Chondrocyte (in vitro differentiated cells): ENCODE results near the gene CCDC86. TPM values are rescaled to one million over a fixed set of nuclear protein-coding genes. Genes with fewer than 3 reads are reported as not detected.

Source experiments
- DNase-seq: peaks from one replicate; pipeline ENCODE4 v3.0.0; 2021; ENCODE audit warnings: mixed read lengths, low spot score
- H3K27ac Mint-ChIP-seq: one replicate; pipeline ENCODE4 v1.8.0; 2021; ENCODE audit warnings: mild to moderate bottlenecking, moderate library complexity, mixed read lengths; ENCODE audit not compliant: unreplicated experiment
- H3K27me3 Mint-ChIP-seq: 2 replicates; pipeline ENCODE4 v1.8.0; 2021; ENCODE audit warnings: low read depth, mixed read lengths
- H3K36me3 Mint-ChIP-seq: 2 replicates; pipeline ENCODE4 v1.8.0; 2021; ENCODE audit warnings: low read depth, mixed read lengths
- H3K4me1 Mint-ChIP-seq: 2 replicates; pipeline ENCODE4 v1.8.0; 2021; ENCODE audit warnings: low read depth, mild to moderate bottlenecking, mixed read lengths
- H3K4me3 Mint-ChIP-seq: one replicate; pipeline ENCODE4 v1.8.0; 2021; ENCODE audit warnings: mild to moderate bottlenecking, moderate library complexity, mixed read lengths; ENCODE audit not compliant: unreplicated experiment
- H3K9me3 Mint-ChIP-seq: 2 replicates; pipeline ENCODE4 v1.8.0; 2021; ENCODE audit warnings: low read depth, mixed read lengths
- total RNA-seq: library from RNA; stranded (reverse); gene quantifications from 3 replicates; pipeline ENCODE4 v1.2.1, GENCODE V29; 2021
- TF ChIP-seq, protein P1 (sequence below): fragments of 200-600 bp; sonication (generic); IDR thresholded peaks from 2 replicates; pipeline ENCODE4 v1.5.0; 2021; ENCODE audit warnings: antibody characterized with exemption, mild to moderate bottlenecking, moderate library complexity

Gene CCDC86
- total RNA-seq, 1 donor from 2014 or later, result 18.6 TPM

- peaks cover 2% of the 10 kb centered on the region for H3K36me3 Mint-ChIP-seq
- TF ChIP-seq, protein P1, sequence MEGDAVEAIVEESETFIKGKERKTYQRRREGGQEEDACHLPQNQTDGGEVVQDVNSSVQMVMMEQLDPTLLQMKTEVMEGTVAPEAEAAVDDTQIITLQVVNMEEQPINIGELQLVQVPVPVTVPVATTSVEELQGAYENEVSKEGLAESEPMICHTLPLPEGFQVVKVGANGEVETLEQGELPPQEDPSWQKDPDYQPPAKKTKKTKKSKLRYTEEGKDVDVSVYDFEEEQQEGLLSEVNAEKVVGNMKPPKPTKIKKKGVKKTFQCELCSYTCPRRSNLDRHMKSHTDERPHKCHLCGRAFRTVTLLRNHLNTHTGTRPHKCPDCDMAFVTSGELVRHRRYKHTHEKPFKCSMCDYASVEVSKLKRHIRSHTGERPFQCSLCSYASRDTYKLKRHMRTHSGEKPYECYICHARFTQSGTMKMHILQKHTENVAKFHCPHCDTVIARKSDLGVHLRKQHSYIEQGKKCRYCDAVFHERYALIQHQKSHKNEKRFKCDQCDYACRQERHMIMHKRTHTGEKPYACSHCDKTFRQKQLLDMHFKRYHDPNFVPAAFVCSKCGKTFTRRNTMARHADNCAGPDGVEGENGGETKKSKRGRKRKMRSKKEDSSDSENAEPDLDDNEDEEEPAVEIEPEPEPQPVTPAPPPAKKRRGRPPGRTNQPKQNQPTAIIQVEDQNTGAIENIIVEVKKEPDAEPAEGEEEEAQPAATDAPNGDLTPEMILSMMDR, result no peak
- no peak overlapping the region for H3K4me3 Mint-ChIP-seq
- H3K4me1 Mint-ChIP-seq, result peaks cover 7% of the 10 kb centered on the region
- peak overlapping the region; percentile 73 for H3K27ac Mint-ChIP-seq
- peaks cover 2% of the 10 kb centered on the region for H3K27me3 Mint-ChIP-seq
- no peak for DNase-seq
- no peaks in the 10 kb centered on the region for H3K9me3 Mint-ChIP-seq
Measured at GRCh38 chr11:60857378-60858232, 15.7 kb downstream of the CCDC86 start.

DNA sequence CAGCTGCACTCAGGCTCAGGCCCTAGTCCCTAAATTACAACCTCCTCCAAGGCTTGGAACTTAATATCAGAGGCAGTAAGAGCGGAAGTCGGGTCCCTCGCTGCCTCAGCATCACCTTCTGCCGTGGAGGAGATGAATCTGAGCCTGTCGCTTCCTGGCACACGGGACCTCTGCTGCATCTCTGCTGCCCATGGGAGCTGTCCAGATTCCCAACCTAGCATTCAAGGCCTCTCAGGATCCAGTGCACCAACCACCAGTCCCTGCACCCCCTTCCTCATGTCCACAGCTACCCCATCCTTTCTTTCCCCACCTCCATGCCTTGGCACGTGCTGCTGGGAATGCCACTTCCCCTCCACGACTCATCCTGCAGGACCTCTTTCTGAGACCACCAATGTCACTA lies 16.3 kb downstream of the CCDC86 start:
- H3K27ac Mint-ChIP-seq, result no peak overlapping the region
- H3K27me3 Mint-ChIP-seq, result peaks cover 2% of the 10 kb centered on the region
- TF ChIP-seq, protein P1, result no peak
- no peaks in the 10 kb centered on the region for H3K36me3 Mint-ChIP-seq
- peak; percentile 56 for DNase-seq
- H3K9me3 Mint-ChIP-seq, result no peaks in the 10 kb centered on the region
- peaks cover 7% of the 10 kb centered on the region for H3K4me1 Mint-ChIP-seq
- H3K4me3 Mint-ChIP-seq, result no peak overlapping the region

DNA sequence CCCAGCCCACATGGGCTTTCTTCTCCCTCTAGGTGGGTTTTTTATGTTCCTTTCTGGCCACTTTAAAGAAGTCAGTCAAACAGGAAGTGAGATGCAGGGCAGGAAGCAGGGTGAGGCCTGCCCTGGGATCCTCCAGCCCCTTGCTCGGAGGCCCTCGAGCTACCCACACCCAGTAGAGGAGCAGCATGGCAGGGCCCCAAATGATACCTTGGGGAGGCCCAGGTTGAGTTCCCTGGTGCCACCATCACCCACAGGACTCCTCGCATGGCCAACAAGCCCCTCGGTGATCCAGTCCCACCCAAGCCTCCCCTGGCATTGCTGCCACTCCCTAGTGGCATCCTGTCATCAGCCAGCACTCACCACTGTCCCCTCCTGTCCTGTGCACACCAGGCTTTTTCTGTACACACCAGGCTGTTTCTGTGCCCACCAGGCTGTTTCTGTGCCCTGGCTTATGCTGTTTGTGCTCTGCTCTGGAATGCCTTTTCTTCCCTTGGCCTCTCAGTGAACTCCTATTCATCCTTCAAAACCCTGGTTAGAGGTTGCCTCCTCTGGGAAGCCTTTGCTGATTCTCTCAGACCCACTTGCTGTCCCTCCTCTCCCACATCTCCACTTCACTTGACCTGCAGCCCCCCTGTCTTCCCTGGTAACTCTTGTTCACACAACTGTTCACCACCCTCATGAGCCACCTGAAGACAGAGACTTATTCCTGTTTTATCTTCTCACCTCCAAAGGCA lies 17.0 kb downstream of the CCDC86 start:
- H3K4me3 Mint-ChIP-seq, result no peak overlapping the region
- DNase-seq, result peak; percentile 64
- H3K27ac Mint-ChIP-seq, result no peak overlapping the region
- H3K27me3 Mint-ChIP-seq, result peaks cover 5% of the 10 kb centered on the region
- H3K36me3 Mint-ChIP-seq, result no peaks in the 10 kb centered on the region
- TF ChIP-seq, protein P1, result no peak
- H3K9me3 Mint-ChIP-seq, result no peaks in the 10 kb centered on the region
- H3K4me1 Mint-ChIP-seq, result peaks cover 7% of the 10 kb centered on the region

GRCh38 chr11:60859616-60860250 lies 17.8 kb downstream of the CCDC86 start:
- Mint-ChIP-seq H3K9me3 (no peaks in the 10 kb centered on the region), H3K27me3 (peaks cover 7% of the 10 kb centered on the region), H3K4me1 (peaks cover 7% of the 10 kb centered on the region), H3K27ac (no peak overlapping the region), H3K36me3 (no peaks in the 10 kb centered on the region), H3K4me3 (no peak overlapping the region)
- TF ChIP-seq, protein P1, result no peak
- DNase-seq, result peak; percentile 32

DNA sequence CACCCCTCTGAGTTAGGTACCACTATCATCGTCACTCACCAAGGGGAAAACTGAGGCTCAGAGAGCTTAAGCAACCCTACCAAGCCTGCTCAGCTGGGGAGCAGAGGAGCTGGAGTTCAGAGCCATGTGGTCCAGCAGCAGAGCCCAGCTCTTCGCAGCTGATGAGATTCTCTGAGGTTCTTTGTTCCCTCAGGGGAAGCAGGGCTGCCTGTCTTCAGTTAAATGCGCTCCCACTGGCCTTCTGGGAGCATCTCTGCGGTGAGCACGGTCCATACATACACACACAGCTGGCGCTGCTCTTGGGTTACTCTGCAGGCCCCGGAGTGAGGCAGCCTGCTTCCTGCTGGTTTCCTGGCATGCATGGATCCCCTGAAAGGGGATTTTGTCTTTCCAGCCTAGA lies 19.0 kb downstream of the CCDC86 start:
- TF ChIP-seq, protein P1, result no peak

More for the DNA sequence above, 19.0 kb downstream of the CCDC86 start:
- H3K4me3 Mint-ChIP-seq, result no peak overlapping the region
- no peaks in the 10 kb centered on the region for H3K9me3 Mint-ChIP-seq
- peaks cover 7% of the 10 kb centered on the region for H3K4me1 Mint-ChIP-seq
- H3K27me3 Mint-ChIP-seq, result peaks cover 7% of the 10 kb centered on the region
- no peaks in the 10 kb centered on the region for H3K36me3 Mint-ChIP-seq
- H3K27ac Mint-ChIP-seq, result no peak overlapping the region
- peak; percentile 72 for DNase-seq
